HL-60 (cell line): ENCODE measurements around the gene TRAK2.

Source experiments
- GABPA ChIP-seq: IDR thresholded peaks from 2 replicates; pipeline ENCODE4 v1.6.1; 2012; ENCODE audit warnings: low read depth
- POLR2AphosphoS5 ChIP-seq: IDR thresholded peaks from 2 replicates; pipeline ENCODE4 v1.6.1; 2012; ENCODE audit warnings: low read depth
- REST ChIP-seq: IDR thresholded peaks from 2 replicates; pipeline ENCODE4 v1.6.1; 2012; ENCODE audit warnings: low read depth; ENCODE audit not compliant: insufficient replicate concordance
- TF ChIP-seq, protein P1 (sequence below): IDR thresholded peaks from one replicate; pipeline ENCODE4 v1.5.1; 2011; ENCODE audit warnings: low read length, control low read depth, inconsistent platforms; ENCODE audit not compliant: insufficient read depth

DNA sequence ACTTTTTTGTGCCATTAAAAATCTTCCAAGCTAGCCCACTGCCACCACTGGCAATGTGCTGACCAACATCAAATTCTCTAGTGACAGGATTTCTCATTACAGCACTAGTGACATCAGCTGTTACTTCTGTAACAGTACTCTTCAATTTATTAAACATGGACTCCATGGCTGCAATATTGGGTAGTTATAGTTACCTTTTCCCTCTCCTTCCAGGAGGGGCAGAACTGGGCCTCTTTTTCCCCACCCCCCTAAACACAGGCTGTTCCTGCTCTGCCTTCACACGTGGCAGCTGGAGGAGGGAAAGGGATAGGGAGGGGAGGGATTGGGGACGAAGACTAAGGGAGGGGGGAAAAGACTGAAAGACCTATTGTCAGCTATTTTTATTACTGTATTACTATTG is 38.1 kb downstream of the TRAK2 start:
- TF ChIP-seq, protein P1, sequence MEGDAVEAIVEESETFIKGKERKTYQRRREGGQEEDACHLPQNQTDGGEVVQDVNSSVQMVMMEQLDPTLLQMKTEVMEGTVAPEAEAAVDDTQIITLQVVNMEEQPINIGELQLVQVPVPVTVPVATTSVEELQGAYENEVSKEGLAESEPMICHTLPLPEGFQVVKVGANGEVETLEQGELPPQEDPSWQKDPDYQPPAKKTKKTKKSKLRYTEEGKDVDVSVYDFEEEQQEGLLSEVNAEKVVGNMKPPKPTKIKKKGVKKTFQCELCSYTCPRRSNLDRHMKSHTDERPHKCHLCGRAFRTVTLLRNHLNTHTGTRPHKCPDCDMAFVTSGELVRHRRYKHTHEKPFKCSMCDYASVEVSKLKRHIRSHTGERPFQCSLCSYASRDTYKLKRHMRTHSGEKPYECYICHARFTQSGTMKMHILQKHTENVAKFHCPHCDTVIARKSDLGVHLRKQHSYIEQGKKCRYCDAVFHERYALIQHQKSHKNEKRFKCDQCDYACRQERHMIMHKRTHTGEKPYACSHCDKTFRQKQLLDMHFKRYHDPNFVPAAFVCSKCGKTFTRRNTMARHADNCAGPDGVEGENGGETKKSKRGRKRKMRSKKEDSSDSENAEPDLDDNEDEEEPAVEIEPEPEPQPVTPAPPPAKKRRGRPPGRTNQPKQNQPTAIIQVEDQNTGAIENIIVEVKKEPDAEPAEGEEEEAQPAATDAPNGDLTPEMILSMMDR = no peak
- TF ChIP-seq REST = no peak
- no peak for TF ChIP-seq POLR2AphosphoS5
- TF ChIP-seq GABPA = no peak
